NCI-H128 (cell line): ENCODE data around the gene THAP3.
"Not testable (repeated sequence)": the region's sequence is repeated elsewhere in the genome, so short reads cannot be mapped to it uniquely, and the experiment has no call there.

Experiments used
- DNase-seq: peaks from one replicate; lab custom pipeline; 2025; ENCODE audit not compliant: unreplicated experiment; lab: John Stamatoyannopoulos, UW

The THAP3 gene

DNA sequence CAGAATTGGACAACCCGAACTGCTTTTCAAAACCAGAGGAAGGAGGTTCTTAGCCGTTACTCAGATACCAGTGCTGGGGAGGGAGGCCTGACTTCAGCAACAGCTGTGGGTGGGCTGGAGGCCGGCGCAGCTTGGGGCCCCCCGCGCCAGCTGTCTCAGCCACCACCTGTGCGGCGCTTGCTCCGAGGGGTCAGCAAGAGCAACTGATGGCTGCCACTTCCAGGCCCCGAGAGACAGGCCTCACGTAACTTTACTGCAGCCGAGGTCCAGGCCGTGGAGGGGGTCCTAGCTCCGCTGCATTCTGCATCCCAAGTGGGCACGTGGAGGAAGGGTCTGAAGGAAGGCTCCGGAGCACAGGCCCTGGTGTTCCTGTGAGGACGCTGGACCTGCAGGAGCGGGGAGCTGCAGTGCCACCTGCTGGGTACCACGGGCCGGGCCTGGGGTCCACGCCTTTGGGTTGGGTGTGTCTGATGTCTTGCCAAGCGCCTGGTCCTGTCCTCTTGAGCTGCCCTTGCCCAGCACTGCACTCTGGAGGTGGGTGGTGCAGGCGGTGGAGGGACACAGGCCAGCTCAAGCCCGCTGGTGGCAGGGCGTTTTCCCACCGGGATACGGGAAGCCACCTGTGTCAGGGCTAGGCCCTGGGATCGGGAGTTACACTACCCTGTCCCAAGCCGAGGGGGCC, 9.8 kb downstream of the THAP3 start:
- DNase-seq: no peak

DNA sequence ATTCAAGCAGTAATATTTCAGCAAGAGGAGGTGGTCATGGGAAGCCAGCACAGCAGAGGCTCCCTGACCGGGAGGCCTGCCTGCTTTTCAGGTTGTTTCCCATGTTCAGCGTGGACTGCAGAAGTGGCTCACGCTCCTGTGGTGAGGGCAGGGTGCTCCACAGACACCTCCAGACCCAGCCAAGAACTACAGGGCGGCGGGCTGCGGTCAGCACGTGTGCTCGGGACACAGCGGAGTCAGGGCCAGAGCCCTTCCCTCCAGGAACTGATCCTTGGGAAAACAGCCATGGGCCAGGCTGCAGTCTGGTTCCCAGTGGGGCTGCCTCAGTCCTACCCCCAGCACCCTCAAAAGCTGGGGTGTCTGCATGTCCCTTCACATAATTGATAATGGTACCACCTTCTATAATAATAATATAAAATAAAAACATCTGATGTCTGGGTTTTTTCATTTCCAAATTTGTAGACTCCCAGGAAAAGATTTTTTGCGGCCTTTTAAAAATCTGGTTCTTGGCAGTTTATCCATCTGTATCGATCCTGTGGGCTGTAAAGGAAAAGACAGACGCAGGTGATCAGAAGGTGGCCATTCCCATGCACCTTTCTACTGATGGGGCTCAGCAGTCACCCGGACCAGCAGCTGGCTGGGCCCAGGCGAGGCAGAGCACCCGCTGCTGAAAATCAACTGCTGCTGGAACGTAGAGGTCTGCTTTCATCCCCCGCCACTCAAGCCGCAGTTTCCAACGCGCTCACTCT, 10.7 kb downstream of the THAP3 start:
- no peak for DNase-seq

- no peak for DNase-seq
Observed at GRCh38 chr1:6635910-6636760, 11.5 kb downstream of the THAP3 start.

DNA sequence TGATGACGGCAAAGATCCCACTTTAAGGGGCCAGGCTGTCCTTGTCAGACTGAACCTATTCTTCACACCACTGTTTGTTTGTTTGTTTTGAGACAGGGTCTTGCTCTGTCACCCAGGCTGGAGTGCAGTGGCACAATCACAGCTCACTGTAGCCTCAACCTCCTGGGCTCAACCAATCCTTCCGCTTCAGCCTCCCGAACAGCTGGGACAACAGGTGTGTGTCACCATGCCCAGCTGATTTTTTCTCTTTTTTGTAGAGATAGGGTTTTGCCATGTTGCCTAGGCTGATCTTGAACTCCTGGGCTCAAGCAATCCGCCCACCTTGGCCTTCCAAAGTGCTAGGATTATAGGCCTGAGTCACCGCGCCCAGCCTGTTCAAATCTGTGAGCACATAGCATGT, 12.1 kb downstream of the THAP3 start:
- DNase-seq: not testable (repeated sequence)

DNA sequence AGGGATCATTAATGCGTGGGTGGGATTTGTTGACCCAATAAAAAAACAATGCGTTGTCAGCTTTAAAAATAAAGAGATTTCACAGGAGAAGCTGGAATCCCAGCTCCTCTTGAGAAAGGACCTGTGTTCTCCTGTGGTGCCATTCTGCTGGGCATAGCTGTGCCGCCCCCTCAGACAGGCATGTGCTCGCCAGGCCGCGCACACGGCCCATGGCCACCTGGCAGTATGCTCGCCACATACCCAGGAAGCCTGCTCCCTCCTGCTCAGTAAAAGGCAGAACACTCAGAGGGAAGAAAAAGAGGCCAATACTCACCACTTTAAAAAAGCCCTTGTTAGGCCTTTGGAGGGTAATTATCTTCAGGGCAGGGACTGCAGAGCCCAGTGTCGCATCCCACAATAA, 13.1 kb downstream of the THAP3 start:
- no peak for DNase-seq

DNA sequence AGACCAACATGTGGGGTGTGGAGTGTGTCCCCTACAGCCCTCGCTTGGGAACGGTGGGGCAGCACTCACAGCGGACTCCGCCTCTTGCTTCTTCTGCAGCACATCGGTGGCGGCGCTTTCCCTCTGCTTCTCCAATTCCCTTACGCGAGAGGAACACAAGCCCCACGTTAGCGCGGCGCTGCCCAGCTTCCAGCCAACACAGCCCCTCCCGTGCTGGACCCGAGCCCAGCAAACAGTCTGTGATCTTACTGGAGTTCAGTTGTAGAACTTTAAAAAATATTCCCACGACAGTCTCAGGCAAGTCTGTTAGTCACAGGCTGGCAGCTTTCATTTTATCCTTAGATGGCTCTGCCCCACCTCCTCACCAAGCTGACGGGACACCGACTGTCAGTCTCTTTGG, 13.6 kb downstream of the THAP3 start:
- no peak for DNase-seq

DNA sequence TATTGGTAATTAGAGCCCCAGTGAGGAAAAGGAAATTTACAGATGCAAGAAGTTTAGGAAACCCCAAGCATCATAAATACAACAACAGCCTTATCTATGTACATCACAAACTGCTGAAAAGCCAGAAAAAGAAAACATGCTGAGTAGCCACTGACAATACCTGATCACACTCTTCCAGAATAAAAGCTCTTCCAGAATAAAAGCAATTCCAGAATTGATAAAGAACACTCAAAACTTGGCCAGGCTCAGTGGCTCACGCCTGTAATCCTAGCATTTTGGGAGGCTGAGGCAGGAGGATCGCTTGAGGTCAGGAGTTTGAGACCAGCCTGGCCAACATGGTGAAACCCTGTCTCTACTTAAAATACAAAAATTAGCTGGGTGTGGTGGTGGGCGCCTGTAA, 16.2 kb downstream of the THAP3 start:
- not testable (repeated sequence) for DNase-seq

DNA sequence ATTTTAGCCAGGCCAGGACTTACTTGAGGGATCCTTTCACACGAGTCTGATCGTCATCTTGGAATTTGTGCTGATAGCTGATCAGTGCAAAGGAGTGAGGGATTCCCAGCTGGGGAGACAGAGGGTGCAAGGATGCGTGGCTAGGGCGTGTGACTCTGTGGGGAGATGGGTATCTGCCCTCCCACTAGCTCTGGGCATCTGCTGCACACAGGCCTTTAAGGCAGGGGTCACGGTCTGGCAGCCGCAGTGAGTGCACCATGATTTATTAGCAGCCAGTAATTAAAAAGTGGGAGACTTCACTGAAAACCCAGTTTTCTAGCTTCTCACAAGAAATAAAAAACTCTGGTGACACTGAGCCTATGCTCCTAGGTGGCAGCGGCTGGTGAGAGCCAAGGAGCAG, 20.4 kb downstream of the THAP3 start:
- DNase-seq: no peak

GRCh38 chr1:6646499-6647148, 22.0 kb downstream of the THAP3 start:
- peak; percentile 34 for DNase-seq

- no peak for DNase-seq
Observed at GRCh38 chr1:6648556-6648955, 23.9 kb downstream of the THAP3 start.

DNA sequence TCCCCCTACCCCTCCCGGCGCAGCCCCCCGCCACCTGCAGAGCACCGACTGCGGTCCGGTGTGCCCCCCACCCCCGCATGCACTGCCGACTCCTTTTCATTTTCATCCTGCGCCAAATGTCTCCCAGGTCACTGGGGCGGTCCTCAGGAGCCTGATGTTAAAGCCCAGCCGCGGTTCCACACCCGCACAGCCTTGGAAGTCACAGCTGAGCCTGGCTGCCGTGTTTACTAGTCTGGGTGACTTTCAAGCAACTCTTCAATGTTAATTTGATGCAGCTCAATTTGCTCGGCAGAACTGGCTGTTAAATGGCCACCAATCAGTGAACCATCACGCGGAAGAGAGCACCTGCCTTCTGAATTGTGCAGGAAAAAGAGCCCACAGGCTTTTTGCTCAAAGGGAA, 27.2 kb downstream of the THAP3 start:
- DNase-seq: no peak

DNA sequence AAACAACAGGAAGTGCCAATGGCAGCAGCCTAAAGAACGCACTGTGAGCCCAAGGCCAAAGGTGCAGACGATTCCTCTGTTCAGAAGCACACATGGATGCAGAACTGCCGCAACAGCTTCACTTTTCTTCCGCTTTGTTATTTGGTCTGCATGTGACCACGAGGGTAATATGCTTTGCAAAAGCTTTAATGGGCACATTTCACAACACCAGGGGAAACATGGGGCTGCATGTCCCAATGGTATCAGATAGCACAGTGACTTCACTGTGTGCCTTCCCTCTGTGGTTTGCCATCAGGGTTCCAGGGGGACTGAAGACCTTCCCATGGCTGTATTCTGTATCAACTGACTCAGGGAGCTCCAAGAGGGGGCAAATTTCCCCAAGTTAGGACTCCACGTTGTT, 28.3 kb downstream of the THAP3 start:
- no peak for DNase-seq

DNA sequence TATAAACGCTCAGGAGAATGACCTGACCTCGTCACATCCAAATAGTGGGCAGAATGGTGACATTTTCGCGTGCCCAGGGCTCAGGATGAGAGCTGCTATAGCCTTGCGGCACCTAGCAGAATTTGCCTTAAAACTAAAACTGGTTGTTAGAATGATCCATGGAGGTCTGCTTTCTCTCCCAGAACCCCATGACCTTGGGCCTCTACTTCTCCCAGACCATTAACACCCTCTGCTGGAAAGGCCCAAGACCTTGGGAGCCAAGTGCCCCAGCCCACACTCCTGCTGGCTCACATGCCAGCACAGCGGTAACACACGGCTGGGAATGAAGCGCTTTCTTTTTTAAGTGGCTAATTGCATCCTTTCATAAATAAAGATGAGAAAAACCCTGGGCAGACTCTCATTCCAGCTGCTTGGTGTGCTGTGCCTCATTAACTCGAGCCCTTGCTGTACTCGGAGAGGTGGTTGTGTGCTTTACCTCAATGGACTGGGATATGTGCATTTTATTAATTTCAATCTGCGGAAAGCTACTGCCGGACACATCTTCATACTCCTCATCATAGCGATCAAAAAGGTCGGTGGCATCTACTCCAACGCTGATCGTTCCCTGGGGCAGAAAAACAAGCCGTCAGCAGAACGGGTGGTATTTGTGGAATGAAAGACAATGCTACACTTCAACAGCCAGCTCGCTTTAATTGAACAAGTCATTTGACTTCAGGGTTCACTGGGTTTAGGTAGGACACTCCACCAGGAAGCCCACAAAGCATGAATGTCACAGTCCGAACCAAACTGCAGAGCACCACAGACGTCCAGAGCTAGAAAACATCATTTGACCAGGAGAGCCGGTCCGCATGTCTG, 29.0 kb downstream of the THAP3 start:
- no peak for DNase-seq

DNA sequence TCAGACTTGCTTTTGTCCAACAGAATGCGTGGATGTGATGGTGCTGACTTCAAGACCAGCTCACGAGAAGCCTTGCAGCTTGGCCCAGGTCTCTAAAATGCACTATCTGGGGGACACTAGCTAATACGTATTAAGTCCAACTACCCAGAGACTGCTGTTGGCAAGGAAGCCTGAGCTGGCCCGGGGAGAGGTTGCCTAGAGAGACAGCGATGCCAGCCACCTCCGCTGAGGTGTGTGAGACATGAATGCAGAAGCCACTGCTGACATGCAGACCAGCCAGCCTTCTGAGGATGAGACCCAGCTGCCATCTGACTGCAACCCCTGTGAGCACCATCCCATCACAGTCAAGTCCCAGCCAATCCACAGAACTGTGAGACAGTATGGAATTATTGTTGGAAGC, 32.5 kb downstream of the THAP3 start:
- DNase-seq: no peak

DNA sequence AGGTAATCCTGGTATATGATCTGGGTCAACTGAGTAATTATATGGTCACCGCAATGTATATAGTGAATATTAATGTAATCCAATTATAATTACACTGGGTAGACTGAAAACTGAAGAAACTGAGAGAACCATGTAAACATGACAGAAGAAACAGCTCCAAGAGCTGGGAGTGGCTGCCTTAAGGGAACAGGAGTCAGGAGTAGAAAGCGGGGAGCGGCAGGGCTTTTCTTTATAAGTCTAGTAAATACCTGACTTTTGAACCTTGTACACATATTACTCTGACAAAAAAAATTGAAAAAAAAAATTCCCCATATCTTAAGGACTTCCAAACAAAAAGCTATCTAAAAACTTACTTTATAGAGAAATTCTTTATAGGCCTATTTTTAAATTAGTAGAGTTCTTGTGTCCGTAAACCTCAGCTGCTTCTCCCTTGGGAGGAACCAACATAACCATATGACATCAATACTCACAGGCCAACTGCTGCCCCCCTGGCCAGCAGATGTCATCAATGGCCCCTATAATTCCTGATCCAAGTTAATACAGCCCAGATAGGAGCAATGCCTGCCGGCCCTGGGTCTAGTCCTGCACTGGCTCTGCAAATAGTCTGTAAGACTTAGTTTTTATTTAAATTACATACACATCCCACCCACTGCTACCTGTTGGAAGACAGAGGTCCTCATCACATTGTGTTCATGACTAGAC, 33.8 kb downstream of the THAP3 start:
- DNase-seq: no peak

GRCh38 chr1:6660415-6661049, 35.9 kb downstream of the THAP3 start:
- no peak for DNase-seq

DNA sequence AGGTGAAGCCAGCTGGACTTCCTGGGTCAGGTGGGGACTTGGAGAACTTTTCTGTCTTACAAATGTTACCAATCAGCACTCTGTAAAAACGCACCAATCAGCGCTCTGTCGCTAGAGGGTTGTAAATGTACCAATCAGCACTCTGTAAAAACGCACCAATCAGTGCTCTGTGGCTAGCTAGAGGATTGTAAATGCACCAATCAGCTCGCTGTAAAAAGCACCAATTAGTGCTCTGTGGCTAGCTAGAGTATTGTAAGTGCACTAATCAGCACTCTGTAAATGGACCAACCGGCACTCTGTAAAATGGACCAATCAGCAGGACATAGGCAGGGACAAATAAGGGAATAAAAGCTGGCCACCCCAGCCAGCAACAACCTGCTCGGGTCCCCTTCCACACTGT, 37.8 kb downstream of the THAP3 start:
- not testable (repeated sequence) for DNase-seq

GRCh38 chr1:6666696-6667095, 42.0 kb downstream of the THAP3 start:
- no peak for DNase-seq

GRCh38 chr1:6667139-6667538, 42.5 kb downstream of the THAP3 start:
- DNase-seq: no peak
